CD4-positive, alpha-beta T cell treated with Interleukin-6 at 100 ng/mL for 8 hours (primary cell): ENCODE measurements around the gene HDGF.
A peak's percentile ranks its signal among the peaks of the same experiment; 100 is the strongest.

ENCODE experiments used
- DNase-seq: peaks from one replicate; pipeline ENCODE4 v3.0.0-alpha.2; 2020; ENCODE audit warnings: mixed read lengths, low spot score

HDGF gene

DNA sequence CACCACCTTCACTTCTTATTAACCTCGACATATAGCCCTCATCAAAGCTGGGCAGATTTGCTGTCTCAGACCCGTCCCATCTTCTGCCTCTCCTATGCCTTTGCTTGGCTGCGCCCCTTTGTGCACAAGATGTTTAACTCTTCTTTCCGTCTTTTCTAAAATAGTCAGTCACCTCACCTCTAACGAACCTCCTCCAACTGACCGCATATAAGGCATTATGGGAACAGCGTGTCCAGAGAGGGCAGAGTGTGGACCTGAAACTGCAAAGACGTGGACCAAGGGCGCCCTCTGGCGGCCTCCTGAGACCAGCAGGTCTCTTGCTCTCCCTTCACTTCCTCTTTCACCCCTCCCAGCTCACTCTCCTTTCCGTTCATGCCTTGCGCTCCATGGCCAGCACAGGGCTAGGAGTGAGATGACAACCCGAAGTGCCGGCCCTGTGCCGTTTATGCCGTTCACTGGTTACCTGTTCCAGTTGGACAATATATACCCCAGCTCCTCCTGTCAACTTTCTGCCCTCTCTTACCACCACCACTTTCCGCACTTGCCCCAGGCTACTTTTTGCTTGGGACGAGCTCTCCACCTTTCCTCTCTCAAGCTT lies 25.7 kb downstream of the HDGF start:
- DNase-seq: peak; percentile 79

DNA sequence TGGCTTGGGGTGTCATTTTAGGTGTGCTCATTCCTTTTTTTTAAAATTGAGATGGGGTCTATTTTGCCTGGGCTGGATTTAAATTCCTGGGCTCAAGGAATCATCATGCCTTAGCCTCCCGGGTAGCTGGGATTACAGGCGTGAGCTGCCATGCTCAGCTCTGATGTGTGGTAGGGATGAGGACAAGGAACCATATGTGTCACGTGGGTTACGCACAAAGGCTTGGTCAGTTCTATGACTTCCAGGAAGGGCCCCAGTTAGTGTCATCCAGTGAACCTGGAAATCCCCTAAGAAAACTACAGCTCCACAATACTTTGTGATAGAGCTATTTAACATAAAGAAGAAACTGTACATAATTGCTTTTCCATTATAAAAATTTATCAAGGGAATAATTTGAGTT lies 29.9 kb downstream of the HDGF start:
- DNase-seq: no peak

DNA sequence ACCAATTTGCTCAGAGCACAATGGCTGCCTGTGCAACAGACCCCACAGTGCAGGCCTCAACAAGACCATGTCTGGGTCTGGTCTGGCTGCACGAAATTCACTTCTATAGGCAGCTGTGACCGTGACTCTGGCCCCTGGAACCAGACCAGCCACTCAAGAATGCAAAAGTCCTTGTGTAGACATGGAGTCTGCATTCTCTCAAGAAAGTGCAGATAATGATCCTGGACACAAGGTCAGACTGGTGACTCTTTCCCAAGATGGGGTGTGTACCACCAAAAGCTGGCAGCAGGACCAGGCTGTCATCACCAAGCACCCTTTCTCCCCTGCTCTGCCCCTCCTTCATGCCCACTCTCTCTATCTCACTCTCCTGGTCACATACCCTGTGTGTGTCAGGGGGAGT lies 30.3 kb downstream of the HDGF start:
- DNase-seq: no peak

DNA sequence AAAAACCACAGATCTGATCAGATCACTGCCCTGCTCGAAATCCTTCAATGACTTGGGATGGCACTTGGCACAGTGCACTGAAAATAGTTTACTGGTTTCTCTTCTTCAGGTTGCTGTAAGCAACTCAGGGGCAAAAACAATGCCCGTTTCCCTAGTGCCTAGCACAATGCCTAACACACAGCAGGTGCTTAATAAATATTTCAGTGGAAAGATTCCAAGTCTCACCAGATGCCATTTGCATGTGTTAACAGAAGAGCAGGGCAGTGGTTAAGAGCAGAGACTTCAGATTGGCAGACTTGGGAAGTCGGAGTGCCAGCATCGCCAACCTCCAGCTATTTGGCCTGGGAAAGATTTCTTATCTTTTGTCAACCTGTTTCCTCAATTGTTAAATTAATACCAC lies 34.1 kb downstream of the HDGF start:
- no peak for DNase-seq

DNA sequence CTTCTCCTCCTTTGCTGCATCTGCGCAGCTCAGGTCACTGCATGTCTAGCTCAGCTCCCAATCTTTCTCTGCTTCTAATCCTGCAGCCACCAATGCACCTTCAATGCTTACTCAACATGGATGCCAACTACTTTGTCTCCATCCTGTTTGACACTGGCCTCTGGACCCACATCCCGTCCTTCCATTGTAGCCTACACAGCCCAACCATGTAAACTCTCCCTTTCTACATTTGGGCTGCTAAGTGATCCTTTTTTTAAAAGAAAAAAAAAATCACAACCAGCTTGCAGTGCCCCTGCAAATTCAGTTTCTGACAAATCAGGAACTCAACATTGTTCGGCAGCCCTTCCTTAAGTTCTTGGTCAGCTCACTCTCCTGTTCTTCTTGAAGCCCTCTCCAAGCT lies 36.6 kb downstream of the HDGF start:
- DNase-seq: no peak

DNA sequence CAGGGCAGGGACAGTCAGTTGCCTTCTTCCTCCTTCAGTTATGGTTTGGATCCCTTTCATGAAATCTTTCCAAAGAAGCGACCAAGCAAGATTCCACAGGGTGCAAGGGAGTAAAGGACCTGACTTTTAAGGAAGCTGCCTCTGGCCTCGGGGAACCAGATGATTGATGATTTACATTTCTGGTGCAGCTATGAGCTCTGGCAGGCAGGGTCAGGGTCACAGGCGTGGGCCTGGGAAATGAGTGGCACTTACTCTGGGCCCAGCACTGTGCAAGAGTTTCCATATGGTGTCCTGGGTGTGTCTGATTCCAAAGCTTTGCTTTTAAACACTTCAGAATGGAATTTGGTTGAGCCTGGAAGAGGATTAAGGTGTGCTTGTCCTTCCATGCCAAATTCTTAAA lies 38.8 kb downstream of the HDGF start:
- no peak for DNase-seq

DNA sequence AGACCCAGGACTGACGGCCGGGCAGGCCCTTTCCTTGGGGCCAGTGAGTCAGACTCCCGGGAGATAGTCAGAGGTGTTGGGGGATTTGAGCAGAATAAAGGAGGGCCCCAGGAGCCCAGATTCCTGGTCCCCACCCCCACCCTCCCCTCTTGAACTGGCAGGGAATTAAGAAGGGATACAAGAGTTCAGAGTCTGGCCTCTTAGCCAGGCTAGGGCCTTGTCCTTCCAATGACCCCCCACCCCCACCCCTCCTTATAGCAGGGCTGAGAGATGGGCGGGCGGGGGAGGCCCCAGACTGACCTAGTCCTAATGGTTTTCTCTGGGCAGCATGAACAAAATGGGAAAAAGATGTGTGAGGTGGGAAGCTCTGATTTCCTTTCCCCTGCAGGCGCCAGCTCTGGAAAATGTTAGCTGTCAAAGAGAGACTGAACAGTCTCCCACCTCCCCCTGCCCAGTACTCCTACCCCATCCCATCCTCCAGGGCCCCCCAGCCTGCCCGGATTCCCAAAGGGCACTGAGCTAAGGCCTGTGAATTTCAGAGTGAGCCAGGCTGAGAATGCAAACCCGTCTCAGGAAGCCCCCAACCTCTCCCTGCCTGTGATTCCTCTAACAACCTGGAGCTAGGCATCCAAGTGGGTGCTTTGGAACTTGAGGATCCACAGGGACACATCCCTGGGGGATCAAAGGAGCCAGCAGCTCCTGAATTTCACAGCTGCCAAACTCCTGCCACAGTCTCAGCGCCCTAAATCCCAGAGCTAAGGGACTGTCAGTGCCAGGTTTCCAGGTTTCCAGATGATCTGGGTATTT lies 40.3 kb downstream of the HDGF start:
- no peak for DNase-seq

DNA sequence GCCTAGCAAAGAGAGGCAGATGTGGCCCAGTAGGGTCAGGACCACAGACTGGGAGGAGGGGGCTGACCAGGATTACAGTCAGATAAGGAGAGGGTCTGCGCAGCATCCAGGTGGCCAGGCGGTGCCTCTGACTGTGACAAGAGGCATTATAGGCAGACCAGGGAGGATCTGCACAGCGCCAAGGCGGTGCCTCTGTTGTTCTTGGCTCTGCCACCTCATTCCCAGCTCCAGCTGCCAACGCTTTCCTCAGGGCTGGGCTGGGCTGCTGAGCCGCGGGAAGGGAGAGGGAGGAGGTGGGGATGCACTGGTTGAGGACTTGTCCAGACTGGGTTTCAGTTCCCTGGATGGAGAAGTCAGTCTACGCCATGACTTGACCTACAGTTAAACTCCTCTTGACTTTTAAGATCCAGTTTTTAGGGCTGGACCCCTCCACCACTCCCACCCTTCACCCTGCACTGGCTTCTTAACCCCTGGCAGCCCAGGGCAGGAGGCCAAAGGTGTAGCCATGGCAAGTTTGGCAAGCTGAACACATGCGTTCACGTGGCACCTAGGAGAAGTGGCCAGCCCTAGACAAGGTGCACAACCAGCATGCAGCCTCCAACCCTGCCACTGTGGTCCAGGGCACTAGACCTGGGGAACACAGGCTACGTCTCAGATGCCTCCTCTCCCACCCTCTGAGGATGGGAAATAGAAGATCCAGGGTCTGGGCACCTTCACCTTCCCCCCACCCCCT lies 41.6 kb downstream of the HDGF start:
- DNase-seq: no peak

DNA sequence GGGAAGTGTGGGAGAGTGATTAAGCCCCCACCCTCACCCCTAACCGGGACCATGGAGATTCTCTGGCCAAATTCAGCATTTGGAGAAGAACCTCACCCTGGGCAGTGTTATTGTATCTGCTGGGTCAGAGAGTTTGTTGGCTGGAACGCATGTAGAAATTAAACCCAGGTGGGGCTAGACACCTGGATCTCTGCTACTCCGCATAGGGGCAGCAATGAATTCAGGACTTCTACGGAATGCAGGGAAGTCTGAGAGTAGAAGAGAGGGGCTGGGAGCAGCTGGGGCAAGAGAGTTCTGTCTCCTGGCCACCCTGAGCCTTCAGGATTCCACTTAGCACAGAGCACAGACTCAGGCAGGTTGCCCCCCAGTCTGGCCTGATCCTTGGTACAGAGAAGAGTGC lies 42.4 kb downstream of the HDGF start:
- DNase-seq: no peak

DNA sequence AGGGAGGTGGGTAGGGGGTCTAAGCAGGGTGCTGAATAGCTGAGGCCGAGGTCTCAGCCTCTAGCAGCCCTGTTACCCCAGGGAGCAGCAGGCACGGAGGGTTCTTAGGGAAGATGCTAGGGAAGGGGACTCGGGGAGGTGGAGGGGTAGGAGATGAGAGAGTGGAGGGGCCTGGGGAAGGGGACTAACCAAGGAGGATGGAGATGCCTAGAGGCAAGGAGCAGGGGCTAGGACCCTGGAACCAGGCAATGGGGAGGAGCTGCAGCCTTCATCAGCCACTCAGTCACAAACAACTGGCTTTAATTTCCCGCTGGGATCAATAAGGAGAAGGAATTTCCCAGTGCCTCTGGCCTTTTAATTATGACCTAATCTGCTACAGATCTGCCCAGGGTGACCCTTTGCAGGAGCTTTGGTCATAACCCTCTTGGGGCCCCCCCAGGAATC lies 43.2 kb downstream of the HDGF start:
- no peak for DNase-seq

DNA sequence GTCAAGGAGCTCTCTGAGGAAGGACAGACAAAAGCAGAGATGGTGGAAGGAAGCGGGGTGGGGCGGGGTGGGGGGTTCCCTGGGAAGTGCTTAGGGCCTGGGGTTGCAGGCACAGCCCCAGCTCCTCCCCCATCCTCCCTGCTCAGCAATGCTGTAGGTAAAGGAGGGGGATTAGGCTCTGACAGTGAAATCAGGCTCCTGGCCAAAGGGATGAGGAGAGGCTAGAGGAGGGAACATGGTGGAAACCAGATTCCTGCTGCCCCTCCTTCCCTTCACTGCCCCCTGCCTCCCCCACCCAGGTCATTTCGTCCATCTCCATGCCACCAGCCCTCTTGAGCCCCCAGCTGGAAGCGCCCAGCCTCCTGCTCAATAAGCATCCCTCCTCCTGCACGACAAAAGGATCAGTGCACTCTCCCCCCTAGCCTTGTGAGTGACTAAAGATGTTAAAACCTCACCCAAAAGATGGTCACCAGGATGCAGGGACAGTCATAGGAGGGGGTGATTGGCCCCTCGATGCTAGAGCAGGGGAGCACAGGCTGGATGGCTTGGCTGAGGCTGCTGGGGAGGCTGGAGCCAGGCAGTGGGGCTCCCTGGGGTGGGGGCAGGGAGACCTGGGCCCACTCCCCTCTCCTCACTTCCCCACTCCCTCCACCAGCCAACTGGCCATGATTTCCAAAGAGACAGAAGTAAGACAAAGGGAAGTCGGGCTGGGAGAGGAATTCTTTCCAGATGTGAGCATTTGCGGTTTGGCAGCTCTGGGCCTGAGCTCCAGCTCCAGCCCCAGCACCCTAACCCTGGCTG lies 43.9 kb downstream of the HDGF start:
- no peak for DNase-seq

DNA sequence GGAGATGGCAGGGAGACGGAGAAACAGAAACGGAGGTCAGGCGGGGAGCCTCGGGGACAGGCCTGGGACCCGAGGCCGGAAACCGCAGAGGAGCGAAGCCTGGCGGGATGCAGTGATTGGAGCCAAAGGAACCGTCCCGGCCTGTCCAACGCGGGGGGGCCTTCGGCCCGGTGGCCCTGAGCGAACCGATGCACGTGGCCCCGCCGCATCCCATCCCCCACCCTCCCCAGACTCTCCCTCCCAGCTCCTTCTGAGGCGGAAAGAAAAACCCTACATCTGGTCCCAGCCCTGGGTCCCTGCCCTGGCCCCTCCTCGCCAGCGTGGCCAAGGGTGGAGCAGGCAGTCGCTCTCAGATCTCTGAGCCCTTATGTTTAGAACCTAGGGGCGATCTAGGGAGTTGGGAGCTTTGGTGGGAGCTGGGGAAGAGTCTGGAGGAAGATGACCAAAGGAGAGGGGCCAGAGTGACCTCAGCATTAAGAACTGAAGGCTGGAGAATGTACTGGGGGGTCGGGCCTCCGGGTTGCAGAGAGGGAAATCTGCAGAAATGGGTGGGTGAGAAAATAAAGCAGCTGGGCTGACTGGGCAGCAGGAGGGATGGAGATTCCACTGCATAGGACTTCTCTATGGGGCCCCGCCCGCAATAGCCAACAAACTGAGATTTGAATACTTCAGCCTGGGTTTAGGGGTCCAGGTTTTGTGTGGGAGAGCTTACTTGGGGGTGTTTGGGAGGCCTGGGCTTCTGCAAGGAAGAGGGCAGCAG lies 44.6 kb downstream of the HDGF start:
- DNase-seq: no peak

DNA sequence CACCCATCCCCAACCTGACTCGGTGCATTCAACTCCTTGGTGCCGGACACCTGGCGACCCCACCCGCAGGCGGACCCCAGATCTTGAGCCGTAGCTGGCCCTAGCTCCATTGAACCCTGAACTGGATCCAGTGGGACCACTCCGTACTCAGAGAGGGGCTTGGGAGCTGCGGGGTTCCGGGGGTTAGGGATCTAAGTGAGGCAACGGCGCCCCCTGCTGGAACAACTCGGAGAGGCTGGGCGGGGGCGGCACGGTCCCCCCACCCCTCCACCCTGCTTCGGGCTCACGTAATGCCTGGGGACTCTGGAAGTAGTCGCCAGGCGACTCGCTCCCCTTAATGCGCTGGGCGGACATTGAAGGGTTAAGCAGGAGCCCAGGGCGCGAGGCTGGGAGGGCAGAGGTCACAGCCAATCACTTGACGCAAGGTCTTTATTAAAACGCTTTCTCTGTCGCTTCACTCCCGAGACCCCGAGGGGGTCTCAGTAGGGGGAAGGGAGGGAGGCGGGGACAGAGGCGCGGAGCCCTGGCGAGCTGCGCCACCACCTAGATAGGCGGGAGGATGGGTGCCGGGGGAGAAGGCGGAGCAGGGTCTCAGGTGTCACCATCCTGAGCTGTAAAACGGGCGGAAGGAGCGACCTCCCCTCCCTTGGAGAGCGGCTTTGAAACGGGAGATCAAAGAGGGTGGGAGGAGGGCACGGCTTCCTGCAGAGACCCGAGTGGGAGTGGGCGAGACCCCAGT lies 45.4 kb downstream of the HDGF start:
- DNase-seq: peak; percentile 55

DNA sequence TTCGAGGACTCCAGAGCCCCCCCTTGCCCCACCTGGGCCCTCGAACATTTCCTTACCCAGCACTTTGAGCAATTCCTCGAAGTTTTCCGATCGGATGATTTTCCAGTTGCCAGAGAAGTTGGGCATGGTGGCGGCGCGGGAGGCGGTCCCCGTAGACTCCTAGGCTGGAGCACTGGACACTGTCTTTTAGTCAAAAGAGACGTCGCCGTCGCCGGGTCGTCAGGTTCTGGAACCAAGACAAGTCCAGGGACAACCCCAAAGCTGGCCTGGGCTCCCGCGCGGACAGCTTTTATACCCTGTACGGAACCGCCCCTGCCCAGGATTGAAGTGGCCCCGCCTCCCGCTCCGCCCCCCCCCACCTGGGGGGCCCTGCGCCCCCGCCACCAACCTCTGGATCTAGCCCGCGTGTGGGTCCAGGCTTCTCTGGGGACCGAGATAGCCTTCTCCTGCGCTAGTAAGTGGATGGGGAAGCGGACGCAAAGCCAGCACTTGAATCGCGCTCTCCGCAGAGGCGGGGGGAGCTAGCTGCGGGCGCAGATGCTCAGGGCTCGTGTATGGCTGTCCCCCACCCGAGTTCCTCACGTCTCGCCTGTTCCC lies 46.1 kb downstream of the HDGF start, which contains the start of gene CRABP2:
Gene CRABP2, minus strand, starts transcription at position 263 of the 597 bp plus-strand sequence. Its CDS starts 137 bp downstream, at position 126.
- DNase-seq: no peak

DNA sequence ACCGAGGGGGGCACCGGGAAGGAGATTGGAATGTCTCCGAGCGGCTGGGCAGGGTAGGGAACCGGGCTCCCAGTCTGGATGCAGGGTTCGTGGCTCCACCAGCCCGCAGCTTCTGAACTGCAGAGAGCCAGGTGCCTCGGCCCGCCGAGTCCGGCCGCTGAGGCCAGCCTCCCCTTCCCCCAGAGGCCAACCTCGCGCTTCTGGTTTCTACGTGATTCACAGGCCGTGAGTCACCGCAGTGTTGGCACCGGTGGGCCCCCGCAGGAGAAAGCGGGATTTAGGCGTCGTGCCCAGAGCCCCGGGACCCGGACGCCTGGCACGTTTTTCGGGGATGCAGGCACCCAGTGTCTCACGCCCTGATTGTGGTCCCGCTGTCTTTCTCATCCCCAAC lies 46.5 kb downstream of the HDGF start:
- DNase-seq: no peak

DNA sequence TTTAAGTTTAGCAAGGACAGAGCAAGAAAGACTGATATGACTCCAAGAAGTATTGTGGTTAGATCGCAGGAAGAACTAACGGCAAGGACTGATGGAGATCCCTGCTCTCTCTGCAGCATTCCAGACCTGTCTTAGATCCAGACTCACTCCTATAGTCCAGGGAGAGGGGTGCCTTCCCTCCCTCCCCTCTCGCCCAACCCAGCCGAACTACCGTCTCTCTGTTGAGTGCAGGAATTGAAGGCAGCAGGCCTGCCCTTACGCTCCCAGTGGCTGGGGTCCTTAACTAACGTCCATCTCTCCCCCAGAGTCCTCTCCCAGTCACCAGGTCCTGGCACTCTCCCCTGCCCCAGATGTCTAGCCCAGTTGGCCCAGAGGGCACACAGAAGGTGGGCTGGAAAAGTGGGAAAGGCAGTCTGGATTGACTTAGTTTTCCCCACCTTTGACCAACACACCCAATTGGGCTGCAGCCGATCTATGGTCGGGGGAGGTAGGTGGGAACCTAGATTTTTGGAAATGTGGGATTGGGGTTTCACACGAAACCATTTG lies 47.2 kb downstream of the HDGF start:
- no peak for DNase-seq

DNA sequence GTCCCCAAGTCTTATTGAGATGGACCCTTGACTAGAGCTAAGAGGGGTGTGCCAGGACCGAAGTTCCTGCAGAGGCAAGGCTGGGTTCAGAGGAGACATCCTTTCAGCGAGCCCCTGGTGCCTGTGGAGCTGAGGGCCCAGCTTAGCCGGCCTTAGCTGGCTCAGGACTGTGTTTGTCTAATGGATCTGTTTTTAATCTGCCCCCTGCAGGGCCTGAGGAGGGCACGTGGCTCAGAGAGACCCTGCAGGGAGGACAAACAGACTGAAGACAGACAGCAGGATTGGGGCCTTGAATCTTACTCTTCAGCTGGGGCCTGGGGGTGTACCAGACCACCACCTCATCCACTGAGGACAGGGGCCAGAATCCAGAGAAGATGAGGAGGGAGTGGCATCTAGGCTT lies 47.7 kb downstream of the HDGF start:
- no peak for DNase-seq

DNA sequence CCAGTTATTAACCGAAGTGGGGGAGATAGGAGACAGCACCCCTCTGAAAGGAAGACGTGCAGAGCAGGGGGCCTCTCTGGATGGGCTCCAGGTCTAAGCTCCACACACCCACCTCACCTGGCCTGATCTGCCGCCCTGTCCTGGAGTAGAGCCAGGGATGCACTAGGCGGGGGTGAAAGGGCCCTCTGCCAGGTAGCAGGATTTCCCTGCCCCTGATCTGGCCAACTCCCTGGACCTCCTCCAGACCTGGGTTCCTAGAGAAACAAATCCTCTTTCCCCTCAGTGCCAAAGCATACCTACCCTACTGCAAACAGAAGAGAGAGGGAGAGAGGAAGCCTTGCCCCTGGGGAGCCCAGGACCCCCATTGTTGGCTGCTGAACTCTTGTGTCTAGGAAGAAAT lies 48.1 kb downstream of the HDGF start:
- DNase-seq: no peak

DNA sequence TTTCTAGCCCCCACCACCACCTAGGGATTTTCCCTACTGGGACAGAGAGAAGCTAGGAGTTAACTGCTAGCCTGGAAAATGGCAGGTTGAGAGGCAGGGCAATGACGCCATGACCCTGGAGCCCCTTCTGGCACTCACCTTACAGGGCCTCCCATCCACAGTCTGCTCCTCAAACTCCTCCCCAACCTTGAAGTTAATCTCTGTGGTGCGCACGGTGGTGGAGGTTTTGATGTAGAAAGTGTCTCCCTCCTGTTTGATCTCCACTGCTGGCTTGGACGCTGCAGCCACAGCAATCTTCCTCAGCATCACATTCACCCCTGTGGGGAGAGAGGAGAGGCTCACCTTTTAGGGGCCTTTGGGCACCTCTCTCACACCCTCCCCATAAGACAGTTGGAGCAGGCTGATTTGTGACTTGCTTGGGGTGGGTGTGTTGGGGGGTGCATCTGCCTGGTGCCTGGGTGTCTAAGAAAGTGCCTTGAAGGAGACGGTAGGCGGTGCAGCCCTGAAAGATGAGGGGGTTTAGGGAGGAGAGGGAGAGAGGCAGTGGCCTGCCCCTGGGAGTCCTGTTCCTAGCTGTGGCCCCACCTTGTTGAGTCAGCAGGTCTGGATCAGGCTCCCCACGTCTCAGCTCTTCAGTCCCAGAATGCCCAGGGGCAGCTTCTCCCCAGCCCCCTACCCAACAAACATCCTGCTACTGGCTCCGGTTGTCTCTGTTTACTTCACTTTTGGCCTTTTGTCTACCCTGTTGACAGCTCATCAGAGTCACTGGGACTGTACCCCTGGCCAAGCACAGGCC lies 50.5 kb downstream of the HDGF start:
- no peak for DNase-seq
